A673 (cell line): ENCODE results near the gene RNF19B.

Source experiments
- EZH2 ChIP-seq: fragments of 200-600 bp; sonication (generic); IDR thresholded peaks from 2 replicates; pipeline ENCODE4 v1.6.1; 2017; ENCODE audit warnings: borderline replicate concordance, low read depth, mild to moderate bottlenecking, mixed read lengths, antibody characterized with exemption, low read length; ENCODE audit not compliant: poor library complexity, severe bottlenecking
- TF ChIP-seq, protein P1 (sequence below): fragments of 300-800, 200-600 bp; sonication (generic); conservative IDR thresholded peaks from 2 replicates; pipeline ENCODE4 v1.5.1; 2017; ENCODE audit warnings: low read depth, mild to moderate bottlenecking, antibody characterized with exemption, low read length, moderate library complexity, mixed read lengths

DNA sequence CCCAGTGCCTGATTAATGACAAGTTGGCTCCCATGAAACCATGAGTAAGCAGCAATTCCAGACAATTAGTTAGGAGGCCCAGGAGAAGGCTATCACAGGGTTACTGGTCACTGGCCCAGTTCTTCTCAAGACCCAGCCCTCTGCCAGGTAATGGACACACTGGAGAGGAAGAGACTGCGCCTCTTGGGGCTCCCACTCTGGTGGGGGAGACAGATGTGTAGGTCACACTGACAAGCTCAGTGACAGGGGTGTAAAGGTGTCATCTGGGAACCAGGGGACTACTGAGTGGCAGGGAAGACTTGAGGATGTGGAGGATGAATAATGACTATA lies 73.4 kb downstream of the RNF19B start:
- TF ChIP-seq, protein P1, sequence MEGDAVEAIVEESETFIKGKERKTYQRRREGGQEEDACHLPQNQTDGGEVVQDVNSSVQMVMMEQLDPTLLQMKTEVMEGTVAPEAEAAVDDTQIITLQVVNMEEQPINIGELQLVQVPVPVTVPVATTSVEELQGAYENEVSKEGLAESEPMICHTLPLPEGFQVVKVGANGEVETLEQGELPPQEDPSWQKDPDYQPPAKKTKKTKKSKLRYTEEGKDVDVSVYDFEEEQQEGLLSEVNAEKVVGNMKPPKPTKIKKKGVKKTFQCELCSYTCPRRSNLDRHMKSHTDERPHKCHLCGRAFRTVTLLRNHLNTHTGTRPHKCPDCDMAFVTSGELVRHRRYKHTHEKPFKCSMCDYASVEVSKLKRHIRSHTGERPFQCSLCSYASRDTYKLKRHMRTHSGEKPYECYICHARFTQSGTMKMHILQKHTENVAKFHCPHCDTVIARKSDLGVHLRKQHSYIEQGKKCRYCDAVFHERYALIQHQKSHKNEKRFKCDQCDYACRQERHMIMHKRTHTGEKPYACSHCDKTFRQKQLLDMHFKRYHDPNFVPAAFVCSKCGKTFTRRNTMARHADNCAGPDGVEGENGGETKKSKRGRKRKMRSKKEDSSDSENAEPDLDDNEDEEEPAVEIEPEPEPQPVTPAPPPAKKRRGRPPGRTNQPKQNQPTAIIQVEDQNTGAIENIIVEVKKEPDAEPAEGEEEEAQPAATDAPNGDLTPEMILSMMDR: no peak
- TF ChIP-seq EZH2: no peak
